ENCODE data around the gene CEBPZOS.

DNA sequence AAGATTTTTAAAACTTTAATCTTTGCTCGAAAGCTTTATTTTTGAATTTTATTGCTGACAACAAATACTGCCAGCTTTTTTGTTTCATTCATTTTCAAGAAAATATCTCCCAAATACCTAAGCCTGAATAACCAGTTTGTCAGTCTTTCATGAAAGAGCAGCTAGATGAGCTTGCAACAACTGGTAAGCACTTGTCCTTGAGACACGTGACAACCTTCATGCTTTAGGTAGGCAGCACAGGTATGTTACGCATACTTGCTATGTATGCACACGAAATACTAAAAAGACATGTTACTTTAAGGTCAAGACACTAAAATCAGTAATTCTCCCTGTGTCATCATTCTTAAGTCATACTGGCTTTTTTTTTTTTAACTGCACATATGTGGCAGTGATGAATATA is 22.8 kb downstream of the CEBPZOS start:
- TF ChIP-seq, protein P1, sequence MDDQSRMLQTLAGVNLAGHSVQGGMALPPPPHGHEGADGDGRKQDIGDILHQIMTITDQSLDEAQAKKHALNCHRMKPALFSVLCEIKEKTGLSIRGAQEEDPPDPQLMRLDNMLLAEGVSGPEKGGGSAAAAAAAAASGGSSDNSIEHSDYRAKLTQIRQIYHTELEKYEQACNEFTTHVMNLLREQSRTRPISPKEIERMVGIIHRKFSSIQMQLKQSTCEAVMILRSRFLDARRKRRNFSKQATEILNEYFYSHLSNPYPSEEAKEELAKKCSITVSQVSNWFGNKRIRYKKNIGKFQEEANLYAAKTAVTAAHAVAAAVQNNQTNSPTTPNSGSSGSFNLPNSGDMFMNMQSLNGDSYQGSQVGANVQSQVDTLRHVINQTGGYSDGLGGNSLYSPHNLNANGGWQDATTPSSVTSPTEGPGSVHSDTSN (CRISPR knock-in tag; IDR thresholded peaks at IDR 0.05): no peak
- TF ChIP-seq ZEB2 (tag by site-specific recombination; IDR thresholded peaks at IDR 0.05): no peak

Data from HEK293 (cell line).